ENCODE data around the gene LRRC8D. TPM values are rescaled to one million over a fixed set of nuclear protein-coding genes. Genes with fewer than 3 reads are reported as not detected.

Gene LRRC8D
- total and polyA plus RNA-seq, 9 of the 15 experiments (the other 6 are each of a cell fraction or from before 2014, with no cell fraction given) = 3.4 to 53.9 (median 15.9) TPM

DNA sequence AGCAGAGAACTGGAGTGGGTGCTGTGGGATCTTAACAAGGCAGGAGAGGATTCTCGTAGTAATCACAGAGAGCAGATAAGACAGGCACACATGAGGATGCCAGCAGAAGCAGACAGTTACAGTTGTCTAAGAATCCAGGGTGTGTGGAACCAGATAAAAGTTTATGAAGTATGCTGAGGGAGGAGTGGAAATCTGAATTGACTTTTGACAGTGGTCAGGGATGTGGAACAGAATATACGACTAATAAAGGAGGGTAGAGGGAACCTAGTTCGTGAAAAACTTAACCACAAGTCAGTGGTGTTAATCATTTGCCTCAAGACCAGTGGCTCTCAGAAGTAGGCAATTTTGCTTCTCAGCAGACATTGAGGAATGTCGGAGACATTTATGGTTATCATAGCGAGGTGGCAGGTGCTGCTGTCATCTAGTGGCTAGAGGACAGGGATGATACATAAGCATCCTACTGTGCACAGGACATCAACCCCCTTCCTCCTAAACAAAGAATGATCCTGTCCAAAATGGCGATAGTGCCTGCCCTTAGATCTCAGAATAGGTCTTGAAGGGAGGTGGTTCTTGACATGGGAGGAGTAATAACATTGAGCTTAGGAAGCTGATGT lies 3.0 kb downstream of the LRRC8D start (continued):
- TF ChIP-seq, protein P1, sequence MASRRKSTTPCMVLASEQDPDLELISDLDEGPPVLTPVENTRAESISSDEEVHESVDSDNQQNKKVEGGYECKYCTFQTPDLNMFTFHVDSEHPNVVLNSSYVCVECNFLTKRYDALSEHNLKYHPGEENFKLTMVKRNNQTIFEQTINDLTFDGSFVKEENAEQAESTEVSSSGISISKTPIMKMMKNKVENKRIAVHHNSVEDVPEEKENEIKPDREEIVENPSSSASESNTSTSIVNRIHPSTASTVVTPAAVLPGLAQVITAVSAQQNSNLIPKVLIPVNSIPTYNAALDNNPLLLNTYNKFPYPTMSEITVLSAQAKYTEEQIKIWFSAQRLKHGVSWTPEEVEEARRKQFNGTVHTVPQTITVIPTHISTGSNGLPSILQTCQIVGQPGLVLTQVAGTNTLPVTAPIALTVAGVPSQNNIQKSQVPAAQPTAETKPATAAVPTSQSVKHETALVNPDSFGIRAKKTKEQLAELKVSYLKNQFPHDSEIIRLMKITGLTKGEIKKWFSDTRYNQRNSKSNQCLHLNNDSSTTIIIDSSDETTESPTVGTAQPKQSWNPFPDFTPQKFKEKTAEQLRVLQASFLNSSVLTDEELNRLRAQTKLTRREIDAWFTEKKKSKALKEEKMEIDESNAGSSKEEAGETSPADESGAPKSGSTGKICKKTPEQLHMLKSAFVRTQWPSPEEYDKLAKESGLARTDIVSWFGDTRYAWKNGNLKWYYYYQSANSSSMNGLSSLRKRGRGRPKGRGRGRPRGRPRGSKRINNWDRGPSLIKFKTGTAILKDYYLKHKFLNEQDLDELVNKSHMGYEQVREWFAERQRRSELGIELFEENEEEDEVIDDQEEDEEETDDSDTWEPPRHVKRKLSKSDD (conservative IDR thresholded peaks at IDR 0.05; ENCODE audit: low read length) = 0 out of 2 replicates have a peak, but pooled peaks have one; percentile 21
- no peak for TF ChIP-seq KLF1 (tag; IDR thresholded peaks at IDR 0.05)
- no peak for TF ChIP-seq ARID2 (IDR thresholded peaks at IDR 0.05)
- peak; percentile 63; the same call in 1 of the 2 replicates for TF ChIP-seq SMAD4 (CRISPR knock-in tag; conservative IDR thresholded peaks at IDR 0.05)
- TF ChIP-seq ZNF384 (IDR thresholded peaks at IDR 0.05; ENCODE audit: low read depth, low read length) = no peak
- TF ChIP-seq, protein P2, sequence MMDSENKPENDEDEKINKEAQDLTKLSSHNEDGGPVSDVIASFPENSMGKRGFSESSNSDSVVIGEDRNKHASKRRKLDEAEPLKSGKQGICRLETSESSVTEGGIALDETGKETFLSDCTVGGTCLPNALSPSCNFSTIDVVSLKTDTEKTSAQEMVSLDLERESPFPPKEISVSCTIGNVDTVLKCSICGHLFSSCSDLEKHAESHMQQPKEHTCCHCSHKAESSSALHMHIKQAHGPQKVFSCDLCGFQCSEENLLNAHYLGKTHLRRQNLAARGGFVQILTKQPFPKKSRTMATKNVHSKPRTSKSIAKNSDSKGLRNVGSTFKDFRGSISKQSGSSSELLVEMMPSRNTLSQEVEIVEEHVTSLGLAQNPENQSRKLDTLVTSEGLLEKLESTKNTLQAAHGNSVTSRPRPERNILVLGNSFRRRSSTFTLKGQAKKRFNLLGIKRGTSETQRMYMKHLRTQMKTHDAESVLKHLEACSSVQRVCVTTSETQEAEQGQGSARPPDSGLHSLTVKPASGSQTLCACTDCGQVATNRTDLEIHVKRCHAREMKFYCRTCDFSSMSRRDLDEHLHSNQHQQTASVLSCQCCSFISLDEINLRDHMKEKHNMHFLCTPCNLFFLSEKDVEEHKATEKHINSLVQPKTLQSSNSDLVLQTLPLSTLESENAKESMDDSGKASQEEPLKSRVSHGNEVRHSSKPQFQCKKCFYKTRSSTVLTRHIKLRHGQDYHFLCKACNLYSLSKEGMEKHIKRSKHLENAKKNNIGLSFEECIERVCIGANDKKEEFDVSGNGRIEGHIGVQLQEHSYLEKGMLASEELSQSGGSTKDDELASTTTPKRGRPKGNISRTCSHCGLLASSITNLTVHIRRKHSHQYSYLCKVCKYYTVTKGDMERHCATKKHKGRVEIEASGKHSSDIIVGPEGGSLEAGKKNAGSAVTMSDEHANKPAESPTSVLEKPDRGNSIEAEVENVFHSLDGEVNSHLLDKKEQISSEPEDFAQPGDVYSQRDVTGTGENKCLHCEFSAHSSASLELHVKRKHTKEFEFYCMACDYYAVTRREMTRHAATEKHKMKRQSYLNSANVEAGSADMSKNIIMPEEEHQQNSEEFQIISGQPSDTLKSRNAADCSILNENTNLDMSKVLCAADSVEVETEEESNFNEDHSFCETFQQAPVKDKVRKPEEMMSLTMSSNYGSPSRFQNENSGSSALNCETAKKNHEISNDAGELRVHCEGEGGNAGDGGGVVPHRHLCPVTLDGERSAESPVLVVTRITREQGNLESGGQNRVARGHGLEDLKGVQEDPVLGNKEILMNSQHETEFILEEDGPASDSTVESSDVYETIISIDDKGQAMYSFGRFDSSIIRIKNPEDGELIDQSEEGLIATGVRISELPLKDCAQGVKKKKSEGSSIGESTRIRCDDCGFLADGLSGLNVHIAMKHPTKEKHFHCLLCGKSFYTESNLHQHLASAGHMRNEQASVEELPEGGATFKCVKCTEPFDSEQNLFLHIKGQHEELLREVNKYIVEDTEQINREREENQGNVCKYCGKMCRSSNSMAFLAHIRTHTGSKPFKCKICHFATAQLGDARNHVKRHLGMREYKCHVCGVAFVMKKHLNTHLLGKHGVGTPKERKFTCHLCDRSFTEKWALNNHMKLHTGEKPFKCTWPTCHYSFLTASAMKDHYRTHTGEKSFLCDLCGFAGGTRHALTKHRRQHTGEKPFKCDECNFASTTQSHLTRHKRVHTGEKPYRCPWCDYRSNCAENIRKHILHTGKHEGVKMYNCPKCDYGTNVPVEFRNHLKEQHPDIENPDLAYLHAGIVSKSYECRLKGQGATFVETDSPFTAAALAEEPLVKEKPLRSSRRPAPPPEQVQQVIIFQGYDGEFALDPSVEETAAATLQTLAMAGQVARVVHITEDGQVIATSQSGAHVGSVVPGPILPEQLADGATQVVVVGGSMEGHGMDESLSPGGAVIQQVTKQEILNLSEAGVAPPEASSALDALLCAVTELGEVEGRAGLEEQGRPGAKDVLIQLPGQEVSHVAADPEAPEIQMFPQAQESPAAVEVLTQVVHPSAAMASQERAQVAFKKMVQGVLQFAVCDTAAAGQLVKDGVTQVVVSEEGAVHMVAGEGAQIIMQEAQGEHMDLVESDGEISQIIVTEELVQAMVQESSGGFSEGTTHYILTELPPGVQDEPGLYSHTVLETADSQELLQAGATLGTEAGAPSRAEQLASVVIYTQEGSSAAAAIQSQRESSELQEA (IDR thresholded peaks at IDR 0.05; ENCODE audit: low read depth) = no peak
- no peak for TF ChIP-seq HNRNPH1 (optimal IDR thresholded peaks at IDR 0.05; ENCODE audit: low read depth, low read length)
- no peak for TF ChIP-seq IRF1 (CRISPR knock-in tag; IDR thresholded peaks at IDR 0.05; ENCODE audit: borderline replicate concordance)
- no peak for TF ChIP-seq SRF (CRISPR knock-in tag; IDR thresholded peaks at IDR 0.05)
- TF ChIP-seq MTA3 (IDR thresholded peaks at IDR 0.05; ENCODE audit: borderline replicate concordance) = peak; percentile 52; the same call in 1 of the 2 replicates
- TF ChIP-seq ZNF23 (CRISPR knock-in tag; IDR thresholded peaks at IDR 0.05) = no peak
- no peak for TF ChIP-seq PHF20 (IDR thresholded peaks at IDR 0.05; ENCODE audit: partially characterized antibody)
- TF ChIP-seq RUNX1 (IDR thresholded peaks at IDR 0.05; ENCODE audit: low read depth) = no peak
- TF ChIP-seq RCOR1 (IDR thresholded peaks at IDR 0.05; ENCODE audit: borderline replicate concordance in 1 of 2, low read depth in 2 of 2, low read length in 2 of 2) = peak; percentile 94 to 96
- TF ChIP-seq ZNF175 (CRISPR knock-in tag; IDR thresholded peaks at IDR 0.05; ENCODE audit: low read depth) = peak; percentile 39; the same call in 1 of the 2 replicates
- TF ChIP-seq FIP1L1 (IDR thresholded peaks at IDR 0.05; ENCODE audit: low read depth, low read length, poor library complexity, severe bottlenecking) = no peak
- TF ChIP-seq C11orf30 (IDR thresholded peaks at IDR 0.05; ENCODE audit: low read depth) = no peak
